ENCODE measurements around the gene DNAJC5.
A peak's percentile ranks its signal among the peaks of the same experiment; 100 is the strongest.
"Not testable (repeated sequence)": the region's sequence is repeated elsewhere in the genome, so short reads cannot be mapped to it uniquely, and the experiment has no call there.

Gene DNAJC5

GRCh38 chr20:63864978-63865640 is 29.8 kb upstream of the DNAJC5 start, which contains the start of gene TPD52L2:
TSS of gene TPD52L2 (plus strand) at chr20:63865270. CDS start at chr20:63865366, 96 bp downstream.
- DNase-seq (peak; percentile 95 to 96 (median 95)), ATAC-seq (replicated peaks) (peak; percentile 86)
- peak within 1 kb of the TSS; percentile 86 to 90 for H3K4me3 Mint-ChIP-seq
- H3K4me1 Mint-ChIP-seq (ENCODE audit: low read depth in 2 of 2): peaks cover 21 to 28% of the 10 kb centered on the region in 2 donors
- no peaks in the 10 kb centered on the region for H3K9me3 Mint-ChIP-seq
- peak within 1 kb of the TSS; percentile 88 to 91 for H3K27ac Mint-ChIP-seq
- no peaks in the 10 kb centered on the region for H3K27me3 Mint-ChIP-seq
- peaks cover 41% of the 10 kb centered on the region for H3K36me3 Mint-ChIP-seq (ENCODE audit: insufficient read depth)

GRCh38 chr20:63867042-63867441 is 27.9 kb upstream of the DNAJC5 start:
- peak overlapping the region; percentile 86 to 90 for H3K4me3 Mint-ChIP-seq

DNA sequence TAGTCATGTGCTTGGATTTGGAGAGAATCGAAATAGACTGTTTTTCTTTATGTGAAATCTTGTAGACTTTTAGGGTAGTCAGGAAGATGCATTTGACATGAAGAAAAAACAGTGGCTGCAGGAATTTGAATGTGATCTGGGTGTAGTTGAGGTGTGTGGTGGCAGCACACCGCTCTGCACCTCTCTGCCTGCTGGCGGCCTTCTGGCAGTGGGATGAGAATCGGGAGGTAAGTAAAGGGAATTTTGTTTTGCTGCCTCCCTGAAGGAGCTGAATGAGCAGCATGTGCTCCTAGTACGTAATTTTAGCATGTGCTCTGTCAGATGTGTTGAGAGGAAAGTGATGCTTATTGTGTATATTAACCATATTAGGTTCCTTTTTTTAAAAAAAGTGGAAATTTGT is 26.7 kb upstream of the DNAJC5 start:
- Mint-ChIP-seq H3K36me3 (ENCODE audit: insufficient read depth) (peaks cover 61% of the 10 kb centered on the region), H3K9me3 (no peaks in the 10 kb centered on the region)

More at GRCh38 chr20:63867042-63867441, 27.9 kb upstream of the DNAJC5 start:
- not testable (repeated sequence) for H3K27me3 Mint-ChIP-seq; DNase-seq; ATAC-seq (replicated peaks); H3K9me3 Mint-ChIP-seq
- peaks cover 21 to 28% of the 10 kb centered on the region in 2 donors for H3K4me1 Mint-ChIP-seq (ENCODE audit: low read depth in 2 of 2)
- peak overlapping the region in 1 of 2 donors; percentile 46 for H3K27ac Mint-ChIP-seq
- peaks cover 52% of the 10 kb centered on the region for H3K36me3 Mint-ChIP-seq (ENCODE audit: insufficient read depth)

GRCh38 chr20:63873477-63873971 is 21.4 kb upstream of the DNAJC5 start:
- ATAC-seq (replicated peaks) (peak; percentile 63), DNase-seq (no peak)
- Mint-ChIP-seq H3K4me1 (ENCODE audit: low read depth in 2 of 2) (peaks cover 0 to 3% of the 10 kb centered on the region in 2 donors), H3K4me3 (no peak overlapping the region), H3K27ac (peak overlapping the region in 1 of 2 donors; percentile 69), H3K9me3 (no peaks in the 10 kb centered on the region), H3K36me3 (ENCODE audit: insufficient read depth) (peaks cover 80% of the 10 kb centered on the region), H3K27me3 (no peaks in the 10 kb centered on the region)

More for the DNA sequence above, 26.7 kb upstream of the DNAJC5 start:
- DNase-seq: no peak
- ATAC-seq (replicated peaks): no peak
- Mint-ChIP-seq H3K4me3 (no peak overlapping the region), H3K27me3 (no peaks in the 10 kb centered on the region), H3K27ac (no peak overlapping the region), H3K4me1 (ENCODE audit: low read depth in 2 of 2) (peaks cover 17 to 24% of the 10 kb centered on the region in 2 donors)

DNA sequence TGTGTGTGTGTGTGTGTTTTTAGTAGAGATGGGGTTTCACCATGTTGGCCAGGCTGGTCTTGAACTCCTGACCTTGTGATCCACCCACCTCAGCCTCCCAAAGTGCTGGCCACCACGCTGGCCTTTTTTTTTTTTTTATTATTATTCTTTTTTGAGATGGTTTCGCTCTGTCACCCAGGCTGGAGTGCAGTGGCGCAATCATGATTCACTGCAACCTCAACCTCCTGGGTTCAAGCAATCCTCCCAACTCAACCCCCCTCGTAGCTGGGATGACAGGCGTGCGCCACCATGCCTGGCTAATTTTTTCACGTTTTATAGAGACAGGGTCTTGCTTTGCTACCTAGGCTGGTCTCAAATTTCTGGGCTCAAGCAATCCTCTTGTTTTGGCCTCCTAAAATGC is 20.7 kb upstream of the DNAJC5 start:
- not testable (repeated sequence) for H3K4me3 Mint-ChIP-seq, DNase-seq

GRCh38 chr20:63876489-63877036 is 18.4 kb upstream of the DNAJC5 start:
- peaks cover 59% of the 10 kb centered on the region for H3K36me3 Mint-ChIP-seq (ENCODE audit: insufficient read depth)
- H3K4me1 Mint-ChIP-seq (ENCODE audit: low read depth in 2 of 2): peaks cover 0 to 3% of the 10 kb centered on the region in 2 donors
- H3K9me3 Mint-ChIP-seq: no peaks in the 10 kb centered on the region
- no peak overlapping the region for H3K27ac Mint-ChIP-seq
- DNase-seq (no peak), ATAC-seq (replicated peaks) (no peak)
- H3K27me3 Mint-ChIP-seq: no peaks in the 10 kb centered on the region
- H3K4me3 Mint-ChIP-seq: no peak overlapping the region

More for the DNA sequence above, 20.7 kb upstream of the DNAJC5 start:
- not testable (repeated sequence) for H3K9me3 Mint-ChIP-seq; H3K4me1 Mint-ChIP-seq (ENCODE audit: low read depth in 2 of 2); H3K27ac Mint-ChIP-seq; H3K27me3 Mint-ChIP-seq; ATAC-seq (replicated peaks)
- H3K36me3 Mint-ChIP-seq (ENCODE audit: insufficient read depth): peaks cover 73% of the 10 kb centered on the region

DNA sequence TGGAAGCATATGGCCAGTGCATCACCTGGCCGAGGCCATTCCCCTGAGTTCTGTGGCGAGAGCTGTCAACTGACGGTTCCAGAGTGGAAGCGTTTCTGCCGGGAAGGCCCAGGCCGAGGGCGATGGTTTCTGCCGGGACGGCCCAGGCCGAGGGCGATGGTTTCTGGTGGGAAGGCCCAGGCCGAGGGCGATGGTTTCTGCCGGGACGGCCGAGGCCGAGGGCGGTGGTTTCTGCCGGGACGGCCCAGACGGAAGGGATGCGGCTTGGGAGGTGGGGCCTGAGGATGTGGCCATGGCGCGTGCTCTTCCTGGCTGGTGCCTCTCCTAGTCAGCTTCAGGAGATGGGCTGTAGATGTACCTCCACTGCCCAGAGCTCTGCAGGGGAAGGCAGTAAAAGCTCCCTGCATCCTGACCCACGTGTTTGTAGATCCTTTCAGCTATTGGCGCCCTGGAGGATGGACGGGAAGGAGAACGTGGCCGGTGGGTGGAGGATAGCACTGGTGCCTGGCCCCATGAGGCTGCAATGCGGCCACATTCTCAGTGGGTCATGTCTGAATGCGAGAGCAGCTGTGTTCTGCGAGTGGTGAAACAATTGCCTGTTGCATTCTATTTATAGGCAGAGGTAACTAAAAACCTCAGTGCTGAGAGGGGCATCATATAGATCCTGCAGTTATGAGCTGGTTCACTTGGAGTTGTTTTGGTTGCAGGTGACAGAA is 17.0 kb upstream of the DNAJC5 start:
- no peak overlapping the region for H3K27ac Mint-ChIP-seq
- peaks cover 56% of the 10 kb centered on the region for H3K36me3 Mint-ChIP-seq (ENCODE audit: insufficient read depth)
- no peak for DNase-seq
- H3K4me1 Mint-ChIP-seq (ENCODE audit: low read depth in 2 of 2): peaks cover 0 to 3% of the 10 kb centered on the region in 2 donors
- H3K27me3 Mint-ChIP-seq: no peaks in the 10 kb centered on the region
- no peak overlapping the region for H3K4me3 Mint-ChIP-seq
- H3K9me3 Mint-ChIP-seq: no peaks in the 10 kb centered on the region
- no peak for ATAC-seq (replicated peaks)

DNA sequence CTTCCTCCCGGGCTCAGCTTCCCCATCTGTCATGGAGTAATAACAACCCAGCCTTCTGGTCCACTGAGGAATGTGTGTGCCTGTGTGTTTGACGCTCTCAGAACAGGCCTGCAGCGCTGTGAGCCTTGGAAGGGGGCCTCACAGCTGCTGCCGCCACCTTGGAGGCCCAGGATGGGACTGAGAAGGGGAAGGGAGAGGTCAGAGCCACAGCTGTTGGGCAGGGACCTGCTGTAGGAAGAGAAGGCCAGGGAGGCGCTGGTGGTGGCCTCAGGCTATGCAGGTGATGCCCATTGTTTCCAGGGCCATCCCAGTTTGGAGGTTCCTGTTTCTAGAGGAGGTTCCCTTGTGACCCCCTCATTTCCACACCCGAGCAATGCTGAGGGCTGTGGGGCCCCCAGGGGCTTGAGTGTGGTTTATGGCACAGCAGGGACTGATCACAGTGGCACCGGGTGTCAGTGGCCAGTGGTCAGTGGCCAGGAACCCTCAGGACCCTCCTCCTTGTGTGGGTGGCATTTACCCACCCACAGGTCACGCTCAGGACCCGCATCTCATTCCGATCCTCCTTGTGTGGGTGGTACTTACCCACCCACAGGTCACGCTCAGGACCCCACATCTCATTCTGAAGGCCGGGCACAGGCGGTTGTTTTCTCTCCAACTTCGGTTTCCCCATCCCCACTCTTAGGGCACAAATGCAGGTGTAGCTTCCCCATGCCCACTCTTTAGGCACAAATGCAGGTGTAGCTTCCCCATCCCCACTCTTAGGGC is 15.8 kb upstream of the DNAJC5 start:
- H3K4me1 Mint-ChIP-seq (ENCODE audit: low read depth in 2 of 2): no peaks in the 10 kb centered on the region
- no peak for DNase-seq
- no peaks in the 10 kb centered on the region for H3K9me3 Mint-ChIP-seq
- no peaks in the 10 kb centered on the region for H3K27me3 Mint-ChIP-seq
- H3K4me3 Mint-ChIP-seq: no peak overlapping the region
- peaks cover 48% of the 10 kb centered on the region for H3K36me3 Mint-ChIP-seq (ENCODE audit: insufficient read depth)
- no peak for ATAC-seq (replicated peaks)
- no peak overlapping the region for H3K27ac Mint-ChIP-seq

DNA sequence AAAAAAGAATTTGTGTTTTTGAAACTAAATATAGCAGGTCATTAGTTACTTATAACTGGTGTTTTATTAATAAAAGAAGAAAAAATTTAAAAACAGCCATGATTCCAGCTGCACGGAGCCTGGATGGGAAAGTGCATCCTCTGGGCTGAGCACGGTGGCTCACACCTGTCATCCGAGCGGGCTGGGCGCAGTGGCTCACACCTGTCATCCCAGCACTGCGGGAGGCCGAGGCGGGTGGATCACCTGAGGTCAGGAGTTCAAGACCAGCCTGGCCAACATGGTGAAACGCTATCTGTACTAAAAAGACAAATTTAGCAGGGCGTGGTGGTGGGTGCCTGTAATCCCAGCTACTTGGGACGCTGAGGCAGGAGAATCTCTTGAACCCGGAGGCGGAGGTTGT is 14.0 kb upstream of the DNAJC5 start:
- not testable (repeated sequence) for H3K4me3 Mint-ChIP-seq; H3K9me3 Mint-ChIP-seq; H3K27ac Mint-ChIP-seq; DNase-seq; H3K27me3 Mint-ChIP-seq; ATAC-seq (replicated peaks); H3K4me1 Mint-ChIP-seq (ENCODE audit: low read depth in 2 of 2)
- peaks cover 35% of the 10 kb centered on the region for H3K36me3 Mint-ChIP-seq (ENCODE audit: insufficient read depth)

DNA sequence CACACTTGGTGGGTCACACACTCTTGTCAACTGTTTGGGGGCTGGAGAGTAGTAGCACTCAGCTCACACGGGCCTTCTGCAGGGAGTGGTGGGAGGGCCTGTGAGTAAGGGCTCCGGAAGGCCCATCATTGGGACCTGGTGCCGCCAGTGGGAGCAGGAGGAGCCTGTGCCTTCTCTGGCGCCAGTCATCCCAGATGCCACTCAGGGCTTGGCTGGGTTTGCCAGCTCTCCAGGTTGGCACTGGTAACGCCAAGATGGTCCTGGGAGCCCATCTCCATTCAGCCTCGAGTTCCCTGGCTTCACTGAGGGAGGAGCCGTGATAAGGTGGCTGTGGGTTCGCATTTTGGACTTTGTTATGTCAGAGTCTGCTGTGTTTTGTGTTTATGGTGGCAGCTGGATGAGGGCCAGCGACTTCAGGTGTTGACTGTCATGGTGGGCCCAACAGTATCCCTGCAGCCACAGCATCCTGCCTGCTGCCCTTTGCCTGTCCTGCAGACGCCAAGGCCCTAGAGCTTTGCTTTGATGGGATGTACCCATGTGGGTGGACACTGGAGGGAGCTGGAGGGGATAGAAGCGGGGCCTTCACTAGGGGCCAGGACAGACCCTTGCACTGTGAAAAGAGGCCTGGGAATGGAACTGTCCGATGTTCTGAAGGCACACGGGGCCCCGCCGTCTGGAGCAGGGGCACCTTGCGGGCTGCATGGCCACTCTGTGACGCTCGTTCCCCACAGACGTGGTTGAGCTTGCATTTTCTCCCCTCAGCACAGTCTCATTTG is 13.3 kb upstream of the DNAJC5 start:
- Mint-ChIP-seq H3K27me3 (no peaks in the 10 kb centered on the region), H3K36me3 (ENCODE audit: insufficient read depth) (peaks cover 32% of the 10 kb centered on the region), H3K9me3 (no peaks in the 10 kb centered on the region), H3K27ac (peak overlapping the region in 1 of 2 donors; percentile 44), H3K4me3 (no peak overlapping the region), H3K4me1 (ENCODE audit: low read depth in 2 of 2) (peaks cover 4% of the 10 kb centered on the region in 2 donors)
- ATAC-seq (replicated peaks): no peak
- no peak for DNase-seq

DNA sequence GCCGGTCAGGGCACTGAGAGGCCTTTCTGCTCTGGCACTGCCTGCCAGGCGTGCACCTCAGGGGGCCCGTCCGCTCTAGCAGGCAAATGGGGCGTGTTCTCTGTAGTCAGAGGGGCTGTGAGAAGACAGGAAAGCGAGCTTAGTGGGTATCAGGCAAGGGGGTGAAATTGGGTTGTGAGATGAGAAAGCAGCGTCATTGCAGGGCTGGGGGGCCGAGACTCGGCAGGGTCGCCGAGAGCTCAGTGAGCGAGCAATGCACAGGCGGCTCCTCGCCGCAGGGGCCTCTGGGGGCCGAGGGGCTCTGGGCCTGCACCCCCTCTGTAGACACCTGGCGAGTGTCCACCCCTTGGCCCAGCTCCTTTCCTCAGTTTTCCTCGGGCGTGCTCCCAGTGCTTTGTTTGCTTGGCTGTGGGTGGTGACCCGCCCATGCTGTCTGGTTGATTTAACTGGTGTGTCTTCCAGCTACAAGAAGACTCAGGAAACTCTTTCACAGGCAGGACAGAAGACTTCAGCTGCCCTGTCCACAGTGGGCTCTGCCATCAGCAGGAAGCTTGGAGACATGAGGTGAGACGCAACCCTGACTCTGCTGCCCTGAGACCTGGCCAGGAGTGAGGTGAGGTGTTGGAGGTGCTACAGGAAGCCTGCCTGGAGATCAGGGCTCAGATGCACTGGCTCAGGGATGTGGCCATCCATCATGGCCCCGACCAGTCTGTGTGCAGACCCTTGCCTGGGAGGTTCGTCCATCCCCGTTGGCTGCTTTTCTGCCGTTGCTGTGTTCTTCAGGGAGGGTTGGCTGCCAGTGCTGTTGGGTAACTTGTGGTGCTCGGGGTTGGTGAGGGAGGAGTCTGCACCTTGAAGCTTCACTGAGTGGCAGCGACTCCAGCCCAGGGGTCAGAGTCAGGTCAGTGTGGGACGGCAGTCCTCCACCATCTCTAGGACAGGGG is 12.4 kb upstream of the DNAJC5 start:
- H3K4me1 Mint-ChIP-seq (ENCODE audit: low read depth in 2 of 2): peaks cover 4 to 6% of the 10 kb centered on the region in 2 donors
- no peaks in the 10 kb centered on the region for H3K27me3 Mint-ChIP-seq
- H3K4me3 Mint-ChIP-seq: no peak overlapping the region
- DNase-seq (no peak), ATAC-seq (replicated peaks) (no peak)
- no peaks in the 10 kb centered on the region for H3K9me3 Mint-ChIP-seq
- H3K27ac Mint-ChIP-seq: peak overlapping the region in 1 of 2 donors; percentile 44
- peaks cover 34% of the 10 kb centered on the region for H3K36me3 Mint-ChIP-seq (ENCODE audit: insufficient read depth)

DNA sequence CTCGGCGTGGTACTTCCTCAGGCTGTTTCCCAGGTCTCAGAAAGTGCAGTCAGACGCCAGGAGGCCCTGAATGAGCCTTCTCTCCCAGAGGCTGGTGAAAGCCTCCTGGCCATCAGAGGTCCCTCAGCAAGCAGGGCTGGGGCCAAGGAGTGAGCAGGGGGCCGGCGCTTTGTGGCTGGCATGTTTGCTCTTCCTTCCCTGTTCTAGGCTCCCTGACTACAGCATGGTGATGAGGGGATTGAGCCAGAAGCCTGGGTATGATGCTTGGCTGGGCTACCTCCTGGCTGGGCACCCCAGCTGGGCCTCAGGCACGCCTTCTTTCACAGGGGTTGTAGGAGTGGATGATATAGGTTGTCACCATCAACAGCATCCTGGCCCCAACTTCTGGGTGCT is 11.7 kb upstream of the DNAJC5 start:
- ATAC-seq (replicated peaks): no peak
- H3K36me3 Mint-ChIP-seq (ENCODE audit: insufficient read depth): peaks cover 36% of the 10 kb centered on the region
- H3K9me3 Mint-ChIP-seq: no peaks in the 10 kb centered on the region
- H3K27ac Mint-ChIP-seq: no peak overlapping the region
- peaks cover 4 to 6% of the 10 kb centered on the region in 2 donors for H3K4me1 Mint-ChIP-seq (ENCODE audit: low read depth in 2 of 2)
- no peaks in the 10 kb centered on the region for H3K27me3 Mint-ChIP-seq
- H3K4me3 Mint-ChIP-seq: no peak overlapping the region
- DNase-seq: no peak
